T-helper 1 cell (primary cell): ENCODE measurements around the gene PSMG3.

Experiments
- DNase-seq, 5 donors: peaks; one replicate each; pipeline ENCODE4 v3.0.0-alpha.2; 2012 to 2020

The PSMG3 gene

GRCh38 chr7:1557006-1557405 is 12.8 kb downstream of the PSMG3 start:
- DNase-seq = no peak

DNA sequence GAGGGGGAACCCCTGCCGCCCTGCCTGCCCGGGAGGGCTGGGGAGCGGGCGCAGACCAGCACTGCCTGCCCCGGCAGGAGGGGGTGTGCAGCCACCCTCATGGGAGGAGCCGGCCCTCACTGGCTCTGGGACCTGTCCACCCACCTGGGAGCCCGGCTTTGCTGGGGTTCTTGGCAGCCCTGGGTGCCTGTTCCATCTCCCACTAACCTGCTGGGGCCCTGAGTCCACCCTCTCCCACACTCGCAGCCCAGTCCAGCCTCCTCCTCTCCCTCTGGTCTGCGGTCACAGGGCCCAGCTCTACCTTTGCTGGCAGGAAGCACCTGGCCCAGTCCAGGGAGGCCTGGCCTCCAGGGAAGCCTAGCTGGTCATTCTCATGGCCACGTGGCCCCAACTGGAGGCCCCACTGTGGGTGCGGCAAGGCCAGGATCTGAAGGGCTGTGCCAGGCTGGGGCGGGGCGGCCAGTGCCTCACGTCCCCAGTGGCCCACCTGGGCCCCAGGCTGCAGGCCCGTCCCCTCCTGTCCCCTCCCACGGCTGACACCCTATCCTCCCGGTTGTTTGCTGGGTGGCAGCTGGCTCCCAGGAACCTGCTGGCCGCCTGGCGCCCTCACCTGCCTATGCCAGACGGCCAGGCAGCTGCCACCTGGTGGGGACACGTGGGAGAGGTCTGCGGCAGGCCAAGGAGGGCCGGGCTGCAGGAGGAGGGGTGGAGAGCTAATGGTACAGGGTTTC is 13.9 kb downstream of the PSMG3 start, which contains the start of gene TMEM184A:
Gene TMEM184A (minus strand): TSS at position 393 of the 731 bp plus-strand sequence. CDS start 721 bp downstream, outside the sequence.
- peak in 2 of 5 donors; percentile 33 to 40 for DNase-seq

- DNase-seq = no peak
Measured at GRCh38 chr7:1555046-1555812, 14.6 kb downstream of the PSMG3 start.

DNA sequence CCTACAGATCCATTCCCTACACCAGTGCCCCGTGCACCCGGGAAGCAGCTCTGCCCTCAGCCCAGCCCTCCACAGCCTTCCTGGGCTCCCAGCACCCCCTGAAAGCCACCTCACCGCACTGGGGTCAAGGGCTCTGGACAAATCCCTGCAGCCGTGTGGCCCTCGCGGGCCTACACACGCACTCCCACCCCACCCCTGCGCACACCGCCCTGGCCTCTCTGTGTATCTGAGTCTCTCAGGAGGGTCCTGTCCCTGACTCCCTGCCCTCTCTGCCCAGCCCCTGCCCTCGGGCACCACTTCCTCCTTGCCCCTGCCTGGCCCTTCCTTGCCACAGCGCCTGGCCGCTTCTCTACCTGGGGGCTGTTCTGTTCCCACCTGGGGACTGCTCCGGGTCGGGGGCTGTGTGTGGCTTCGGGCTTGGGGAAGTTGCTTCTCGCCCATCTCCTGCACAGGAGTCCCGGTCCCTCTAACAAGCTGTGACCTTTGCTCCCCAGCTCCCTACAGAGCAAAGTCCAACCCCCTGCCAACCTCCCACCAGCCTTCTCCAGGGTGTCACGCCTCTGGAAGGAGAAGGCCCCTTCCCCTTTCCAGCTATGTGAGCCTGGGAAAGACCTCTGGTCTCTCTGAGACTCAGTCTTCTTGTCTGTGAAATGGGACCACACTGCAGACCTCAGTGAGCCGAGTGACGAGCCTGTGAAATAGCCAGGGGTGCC is 15.3 kb downstream of the PSMG3 start:
- DNase-seq = no peak

GRCh38 chr7:1553512-1554210 is 16.2 kb downstream of the PSMG3 start:
- no peak for DNase-seq

DNA sequence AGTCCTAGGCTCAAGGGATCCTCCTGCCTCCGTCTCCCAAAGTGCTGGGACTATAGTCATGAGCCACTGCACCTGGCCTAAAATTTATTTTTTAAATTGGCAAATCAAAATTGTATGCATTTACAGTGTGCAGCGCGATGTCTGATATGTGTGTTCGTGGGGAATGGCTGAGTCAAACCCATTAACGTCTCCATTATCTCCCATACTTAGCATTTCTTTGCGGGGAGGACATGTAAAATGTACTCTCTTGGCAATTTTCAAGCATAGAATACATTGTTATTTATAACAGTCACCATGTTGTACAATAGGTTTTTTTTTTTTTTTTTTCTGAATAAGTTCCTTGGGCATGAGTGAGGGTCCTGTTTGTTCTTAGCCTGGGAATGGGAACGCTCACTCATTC is 17.6 kb downstream of the PSMG3 start:
- DNase-seq = no peak

GRCh38 chr7:1550846-1551155 is 19.0 kb downstream of the PSMG3 start:
- no peak for DNase-seq

DNA sequence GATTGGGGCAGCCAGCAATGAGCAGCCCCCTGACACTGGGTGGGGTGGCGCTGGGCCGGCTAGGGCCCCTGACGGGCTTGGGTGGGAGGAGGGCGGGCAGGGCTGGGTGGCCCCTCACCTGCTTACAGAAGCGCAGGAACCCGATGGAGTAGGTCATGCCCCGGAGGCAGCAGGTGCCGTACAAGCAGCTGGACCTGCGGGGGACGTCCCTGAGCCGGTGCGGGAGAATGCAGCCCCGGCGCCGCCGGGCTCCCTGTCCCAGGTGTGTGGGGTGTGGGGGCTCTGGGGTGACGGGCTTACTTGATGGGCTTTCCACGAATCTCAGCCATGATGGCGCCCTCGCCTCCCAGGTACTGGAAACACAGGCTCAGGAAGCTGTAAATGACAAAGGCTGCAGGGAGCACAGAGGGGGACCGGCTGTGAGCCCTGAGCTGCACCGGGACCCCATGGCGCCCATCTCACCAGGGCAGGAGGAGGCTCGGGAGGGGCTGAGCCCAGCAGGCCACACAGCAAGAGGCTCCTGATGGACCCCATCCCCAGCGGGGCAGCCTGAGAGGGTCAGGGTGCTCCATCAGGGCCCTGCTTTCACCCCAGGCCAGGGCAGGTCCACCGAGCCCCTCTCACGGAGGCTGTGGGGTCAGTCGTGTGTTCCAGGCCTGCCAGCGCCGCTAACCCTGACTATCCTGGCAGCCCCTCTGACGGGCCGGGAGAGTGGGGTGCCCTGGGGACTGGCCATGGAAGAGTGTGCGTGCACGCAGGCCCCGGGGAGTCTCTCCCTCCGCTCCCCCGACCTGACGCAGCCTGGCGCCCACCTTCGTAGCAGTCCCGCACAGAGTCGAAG is 19.6 kb downstream of the PSMG3 start:
- DNase-seq = peak in 1 of 5 donors; percentile 11

- no peak for DNase-seq
Measured at GRCh38 chr7:1549357-1550004, 20.4 kb downstream of the PSMG3 start.

DNA sequence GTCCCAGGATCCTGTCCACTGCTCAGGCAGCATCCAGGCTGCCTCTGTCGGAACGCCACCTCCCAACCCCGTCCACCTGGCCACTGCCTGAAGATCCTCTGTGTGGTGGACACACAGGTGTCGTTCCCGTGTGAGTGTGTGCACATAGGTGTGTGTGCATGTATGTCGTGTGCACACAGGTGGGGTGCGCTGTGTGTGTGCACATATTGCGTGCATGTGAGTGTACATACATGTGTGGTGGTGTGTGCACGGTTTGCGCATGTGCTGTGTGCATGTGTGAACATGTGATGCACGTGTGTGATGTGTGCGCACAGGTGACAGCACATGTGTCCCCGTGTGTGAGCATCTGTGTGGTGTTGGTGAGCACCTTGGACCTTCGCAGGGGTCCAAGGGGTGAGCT is 20.9 kb downstream of the PSMG3 start:
- DNase-seq = no peak

- DNase-seq = peak in 1 of 5 donors; percentile 9
Measured at GRCh38 chr7:1548438-1548831, 21.4 kb downstream of the PSMG3 start.

GRCh38 chr7:1547777-1548437 is 21.9 kb downstream of the PSMG3 start:
- DNase-seq = peak in 1 of 5 donors; percentile 8

DNA sequence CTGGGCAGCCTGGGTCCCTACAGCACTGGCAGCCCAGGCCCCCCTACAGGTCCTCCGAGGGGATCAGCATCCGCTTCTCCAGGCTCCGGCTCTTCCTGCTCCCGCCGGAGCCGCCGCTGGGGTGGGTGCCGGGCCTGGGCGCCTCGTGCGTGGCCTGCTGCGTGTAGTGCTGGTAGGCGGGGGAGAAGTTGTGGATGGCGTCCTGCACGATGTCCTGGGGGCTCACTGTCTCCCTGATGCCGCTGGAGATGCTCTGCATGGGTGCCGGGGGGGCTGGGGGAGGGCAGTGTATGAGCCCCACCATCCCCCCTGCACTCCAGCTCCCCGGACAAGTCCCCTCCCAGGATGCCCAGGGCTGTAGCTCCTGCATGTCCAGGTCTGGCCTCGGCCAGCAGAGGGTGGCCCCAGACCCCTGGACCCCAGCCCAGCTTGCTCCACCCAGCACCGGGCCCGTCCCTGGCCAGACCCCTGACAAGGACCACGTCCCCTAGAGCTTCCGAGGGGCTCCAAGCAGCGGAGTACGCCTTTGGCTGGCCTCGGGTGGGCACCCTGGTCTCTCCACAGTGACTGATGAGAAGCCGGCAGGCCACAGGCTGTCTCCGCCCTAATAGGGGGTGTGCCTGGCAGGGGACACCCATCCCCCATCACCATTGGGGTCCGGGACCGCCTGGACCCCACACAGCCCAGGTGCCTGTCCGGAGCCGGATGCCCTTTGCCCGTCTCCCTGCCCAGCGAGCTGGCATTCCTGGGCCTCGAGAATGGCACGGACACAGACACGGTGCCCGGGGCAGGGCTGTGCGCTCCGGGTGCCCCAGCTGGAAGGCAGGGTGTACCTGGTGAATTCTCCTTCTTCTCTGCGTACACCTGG is 22.7 kb downstream of the PSMG3 start:
- peak in 1 of 5 donors; percentile 11 for DNase-seq

GRCh38 chr7:1546274-1546908 is 23.4 kb downstream of the PSMG3 start:
- DNase-seq = peak in 1 of 5 donors; percentile 11

DNA sequence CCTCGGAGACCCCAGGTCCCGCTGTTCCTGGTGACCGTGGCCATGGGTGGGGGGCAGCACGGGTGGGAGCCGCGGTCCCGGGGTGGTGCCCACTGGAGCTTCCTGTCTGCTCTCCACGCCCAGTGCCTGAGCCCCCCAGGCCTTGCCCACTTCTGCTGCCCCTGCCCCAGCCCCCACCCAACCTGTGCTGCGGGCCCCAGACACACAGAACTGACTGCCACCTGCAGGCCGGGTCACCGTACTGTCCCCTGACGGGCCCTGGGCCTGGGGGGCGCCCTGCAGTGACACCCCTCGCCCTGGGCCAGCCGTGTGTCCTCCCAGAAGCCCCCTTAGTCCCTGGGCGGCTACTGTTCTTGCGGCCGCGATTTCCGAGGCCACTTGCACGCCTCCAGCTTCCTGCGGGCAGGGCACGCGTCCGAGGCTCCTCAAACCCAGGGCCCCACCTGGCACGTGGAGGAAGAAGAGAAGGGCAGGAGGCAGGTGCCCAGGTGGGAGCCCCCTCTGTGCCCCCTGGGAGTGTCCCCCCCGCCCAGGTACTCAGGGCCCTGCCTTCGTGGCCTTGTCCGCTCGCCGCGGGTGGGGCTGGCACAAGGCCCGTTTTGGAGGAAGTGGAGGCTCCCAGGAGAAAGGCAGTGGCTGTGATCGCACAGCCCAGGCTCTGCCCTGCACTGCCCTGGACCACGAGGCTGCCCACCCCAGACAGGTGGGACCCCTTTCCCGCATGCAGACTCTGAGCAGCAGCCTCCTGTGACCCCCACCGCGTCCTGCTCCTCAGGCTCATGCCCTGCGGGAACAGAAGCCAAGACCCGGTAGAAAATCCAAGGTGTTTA is 24.2 kb downstream of the PSMG3 start:
- DNase-seq = peak in 1 of 5 donors; percentile 15

DNA sequence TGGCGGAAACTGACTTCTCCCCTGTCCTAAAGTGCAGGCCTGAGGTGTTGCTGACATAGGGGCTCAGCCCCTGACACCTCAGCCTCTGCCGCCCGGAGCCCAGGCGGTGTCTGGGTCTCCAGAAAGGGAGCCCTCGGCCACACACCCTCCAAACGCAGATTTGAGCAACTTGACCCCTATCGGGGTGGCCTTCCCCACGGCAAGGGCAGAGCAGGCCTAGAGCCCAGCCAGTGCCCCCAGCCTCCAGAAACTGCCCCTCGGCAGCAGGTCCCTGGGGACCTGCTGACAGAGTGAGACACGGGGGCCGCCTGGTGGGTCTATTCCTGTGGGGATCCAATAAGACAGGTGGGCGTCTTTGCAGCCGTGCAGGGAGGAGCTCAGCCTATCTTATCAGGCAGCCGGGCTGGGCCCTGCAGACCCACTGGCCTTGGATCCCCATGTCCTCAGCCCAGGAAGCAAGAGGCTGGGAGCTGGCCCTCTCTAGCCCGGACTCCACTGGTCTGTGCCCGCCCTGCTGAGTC is 24.9 kb downstream of the PSMG3 start:
- DNase-seq = peak in 1 of 5 donors; percentile 11

DNA sequence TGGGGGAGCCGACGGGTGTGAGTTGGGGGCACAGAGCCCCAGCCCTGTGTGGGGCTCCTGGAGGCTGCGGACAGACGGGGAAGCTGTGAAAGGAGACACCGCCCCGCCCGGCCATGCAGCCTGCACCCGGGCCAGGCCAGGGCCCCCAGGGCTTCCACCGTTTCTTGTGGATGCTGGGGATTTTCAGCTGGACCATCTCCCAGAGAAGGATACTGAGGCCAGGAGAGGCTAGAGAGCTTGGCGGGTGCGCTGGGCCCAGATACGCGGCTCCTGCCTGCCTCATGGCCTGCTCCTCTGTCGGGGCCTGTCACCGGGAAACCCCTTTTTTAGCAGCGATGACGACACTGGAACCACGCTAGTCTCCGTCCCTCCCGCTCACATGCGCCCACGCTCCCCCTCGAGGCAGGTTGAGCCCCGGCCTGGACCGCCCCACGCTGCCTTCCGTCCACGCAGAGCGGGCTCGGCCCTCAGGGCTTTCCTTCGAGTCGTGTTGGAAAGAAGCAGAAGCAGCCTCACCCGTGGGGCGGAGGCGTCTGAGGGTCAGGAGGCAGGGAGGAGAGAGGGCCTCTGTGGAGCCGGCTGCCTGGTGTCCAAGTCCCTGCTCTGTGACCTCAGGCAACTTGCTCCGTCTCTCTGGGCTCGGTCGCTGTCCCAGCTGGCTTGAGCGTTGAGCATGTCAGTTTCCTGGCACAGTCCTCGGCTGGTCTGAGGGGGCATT is 25.5 kb downstream of the PSMG3 start:
- peak in 1 of 5 donors; percentile 10 for DNase-seq
